DMS153 treated with DMSO at 0.1 percent for 48 hours (cell line): ENCODE data around the gene CMTM1.
A peak's percentile ranks its signal among the peaks of the same experiment; 100 is the strongest.

Experiments
- DNase-seq: peaks from one replicate; lab custom pipeline; 2025; ENCODE audit not compliant: unreplicated experiment; lab: John Stamatoyannopoulos, UW

CMTM1 gene

GRCh38 chr16:66538910-66539309 is 27.3 kb upstream of the CMTM1 start:
- no peak for DNase-seq

GRCh38 chr16:66539623-66540469 is 26.4 kb upstream of the CMTM1 start:
- DNase-seq, result no peak

- no peak for DNase-seq
Observed at GRCh38 chr16:66541388-66542355, 24.6 kb upstream of the CMTM1 start.

GRCh38 chr16:66542396-66542795 is 23.8 kb upstream of the CMTM1 start:
- DNase-seq, result no peak

- DNase-seq, result no peak
Observed at GRCh38 chr16:66543541-66543940, 22.7 kb upstream of the CMTM1 start.

GRCh38 chr16:66544016-66544757 is 22.1 kb upstream of the CMTM1 start:
- DNase-seq, result no peak

GRCh38 chr16:66547101-66547989 is 18.9 kb upstream of the CMTM1 start:
- DNase-seq, result no peak

- no peak for DNase-seq
Observed at GRCh38 chr16:66548068-66548467, 18.2 kb upstream of the CMTM1 start.

GRCh38 chr16:66548868-66549267 is 17.4 kb upstream of the CMTM1 start:
- DNase-seq, result no peak

- DNase-seq, result no peak
Observed at GRCh38 chr16:66549284-66550131, 16.7 kb upstream of the CMTM1 start, which contains the start of gene TK2. TK2 (minus strand) TSS chr16:66550122; CDS start chr16:66550061, 61 bp downstream.

- peak; percentile 33 for DNase-seq
Observed at GRCh38 chr16:66551348-66551759, 14.9 kb upstream of the CMTM1 start.

GRCh38 chr16:66551788-66552285 is 14.4 kb upstream of the CMTM1 start:
- DNase-seq, result no peak

- DNase-seq, result peak; percentile 82
Observed at GRCh38 chr16:66552286-66553177, 13.7 kb upstream of the CMTM1 start, which contains the start of gene CKLF. CKLF (plus strand) TSS chr16:66552576; CDS start chr16:66552716, 140 bp downstream.

GRCh38 chr16:66553223-66553622 is 13.0 kb upstream of the CMTM1 start:
- no peak for DNase-seq

- no peak for DNase-seq
Observed at GRCh38 chr16:66554021-66554420, 12.2 kb upstream of the CMTM1 start.

- DNase-seq, result no peak
Observed at GRCh38 chr16:66554495-66554894, 11.7 kb upstream of the CMTM1 start.

GRCh38 chr16:66560107-66560506 is 6.1 kb upstream of the CMTM1 start:
- DNase-seq, result no peak
